ENCODE measurements around the gene KAT2B.

KAT2B gene

GRCh38 chr3:20056725-20057611 is 16.7 kb downstream of the KAT2B start:
- no peaks in the 10 kb centered on the region for H3K36me3 ChIP-seq (ENCODE audit: insufficient read depth, low read length)
- H3K4me3 ChIP-seq, result no peak overlapping the region
- H3K9ac ChIP-seq (ENCODE audit: insufficient read length), result no peak overlapping the region
- H3K27ac ChIP-seq, result no peak overlapping the region
- no peaks in the 10 kb centered on the region for H3K9me3 ChIP-seq (ENCODE audit: low read depth, low read length)
- TF ChIP-seq POLR2AphosphoS5 (IDR thresholded peaks at IDR 0.05; ENCODE audit: borderline replicate concordance, low read depth, low read length) (no peak), FOXP2 (optimal IDR thresholded peaks at IDR 0.05; ENCODE audit: control extremely low read depth, extremely low read length, insufficient read depth) (no peak), EZH2 (IDR thresholded peaks at IDR 0.05) (no peak)
- DNase-seq (ENCODE audit: low read depth, low spot score), result no peak

GRCh38 chr3:20057612-20058180 is 17.4 kb downstream of the KAT2B start:
- H3K9me3 ChIP-seq (ENCODE audit: low read depth, low read length), result no peaks in the 10 kb centered on the region
- no peak overlapping the region for H3K9ac ChIP-seq (ENCODE audit: insufficient read length)
- H3K4me3 ChIP-seq, result no peak overlapping the region
- no peaks in the 10 kb centered on the region for H3K36me3 ChIP-seq (ENCODE audit: insufficient read depth, low read length)
- H3K27ac ChIP-seq, result no peak overlapping the region
- DNase-seq (ENCODE audit: low read depth, low spot score), result no peak
- TF ChIP-seq EZH2 (IDR thresholded peaks at IDR 0.05), result no peak
- TF ChIP-seq POLR2AphosphoS5 (IDR thresholded peaks at IDR 0.05; ENCODE audit: borderline replicate concordance, low read depth, low read length), result no peak
- no peak for TF ChIP-seq FOXP2 (optimal IDR thresholded peaks at IDR 0.05; ENCODE audit: control extremely low read depth, extremely low read length, insufficient read depth)

GRCh38 chr3:20059929-20060328 is 19.7 kb downstream of the KAT2B start:
- DNase-seq (ENCODE audit: low read depth, low spot score), result no peak
- Histone ChIP-seq H3K4me3 (no peak overlapping the region), H3K9ac (ENCODE audit: insufficient read length) (no peak overlapping the region), H3K36me3 (ENCODE audit: insufficient read depth, low read length) (no peaks in the 10 kb centered on the region), H3K27ac (no peak overlapping the region), H3K9me3 (ENCODE audit: low read depth, low read length) (no peaks in the 10 kb centered on the region)
- TF ChIP-seq FOXP2 (optimal IDR thresholded peaks at IDR 0.05; ENCODE audit: control extremely low read depth, extremely low read length, insufficient read depth) (no peak), POLR2AphosphoS5 (IDR thresholded peaks at IDR 0.05; ENCODE audit: borderline replicate concordance, low read depth, low read length) (no peak), EZH2 (IDR thresholded peaks at IDR 0.05) (no peak)

GRCh38 chr3:20060974-20061685 is 20.9 kb downstream of the KAT2B start:
- no peak overlapping the region for H3K4me3 ChIP-seq
- H3K9me3 ChIP-seq (ENCODE audit: low read depth, low read length), result no peaks in the 10 kb centered on the region
- no peak overlapping the region for H3K9ac ChIP-seq (ENCODE audit: insufficient read length)
- no peaks in the 10 kb centered on the region for H3K36me3 ChIP-seq (ENCODE audit: insufficient read depth, low read length)
- no peak for DNase-seq (ENCODE audit: low read depth, low spot score)
- TF ChIP-seq FOXP2 (optimal IDR thresholded peaks at IDR 0.05; ENCODE audit: control extremely low read depth, extremely low read length, insufficient read depth) (no peak), POLR2AphosphoS5 (IDR thresholded peaks at IDR 0.05; ENCODE audit: borderline replicate concordance, low read depth, low read length) (no peak), EZH2 (IDR thresholded peaks at IDR 0.05) (no peak)
- no peak overlapping the region for H3K27ac ChIP-seq

GRCh38 chr3:20062996-20063395 is 22.8 kb downstream of the KAT2B start:
- H3K9me3 ChIP-seq (ENCODE audit: low read depth, low read length), result no peaks in the 10 kb centered on the region
- H3K9ac ChIP-seq (ENCODE audit: insufficient read length), result no peak overlapping the region
- H3K27ac ChIP-seq, result no peak overlapping the region
- no peak overlapping the region for H3K4me3 ChIP-seq
- no peak for TF ChIP-seq POLR2AphosphoS5 (IDR thresholded peaks at IDR 0.05; ENCODE audit: borderline replicate concordance, low read depth, low read length)
- no peak for TF ChIP-seq EZH2 (IDR thresholded peaks at IDR 0.05)
- no peak for TF ChIP-seq FOXP2 (optimal IDR thresholded peaks at IDR 0.05; ENCODE audit: control extremely low read depth, extremely low read length, insufficient read depth)
- no peak for DNase-seq (ENCODE audit: low read depth, low spot score)
- no peaks in the 10 kb centered on the region for H3K36me3 ChIP-seq (ENCODE audit: insufficient read depth, low read length)

- no peak for DNase-seq (ENCODE audit: low read depth, low spot score)
- no peaks in the 10 kb centered on the region for H3K36me3 ChIP-seq (ENCODE audit: insufficient read depth, low read length)
- TF ChIP-seq POLR2AphosphoS5 (IDR thresholded peaks at IDR 0.05; ENCODE audit: borderline replicate concordance, low read depth, low read length) (no peak), EZH2 (IDR thresholded peaks at IDR 0.05) (no peak), FOXP2 (optimal IDR thresholded peaks at IDR 0.05; ENCODE audit: control extremely low read depth, extremely low read length, insufficient read depth) (no peak)
- no peak overlapping the region for H3K4me3 ChIP-seq
- no peak overlapping the region for H3K9ac ChIP-seq (ENCODE audit: insufficient read length)
- no peaks in the 10 kb centered on the region for H3K9me3 ChIP-seq (ENCODE audit: low read depth, low read length)
- no peak overlapping the region for H3K27ac ChIP-seq
These were observed 24.1 kb downstream of the KAT2B start for GRCh38 chr3:20064387-20064786.

- H3K9ac ChIP-seq (ENCODE audit: insufficient read length), result no peak overlapping the region
- DNase-seq (ENCODE audit: low read depth, low spot score), result no peak
- no peak overlapping the region for H3K4me3 ChIP-seq
- H3K9me3 ChIP-seq (ENCODE audit: low read depth, low read length), result no peaks in the 10 kb centered on the region
- no peaks in the 10 kb centered on the region for H3K36me3 ChIP-seq (ENCODE audit: insufficient read depth, low read length)
- no peak overlapping the region for H3K27ac ChIP-seq
- TF ChIP-seq POLR2AphosphoS5 (IDR thresholded peaks at IDR 0.05; ENCODE audit: borderline replicate concordance, low read depth, low read length), result no peak
- no peak for TF ChIP-seq EZH2 (IDR thresholded peaks at IDR 0.05)
- TF ChIP-seq FOXP2 (optimal IDR thresholded peaks at IDR 0.05; ENCODE audit: control extremely low read depth, extremely low read length, insufficient read depth), result no peak
These were observed 24.7 kb downstream of the KAT2B start for GRCh38 chr3:20064796-20065564.

Measured in SK-N-MC (cell line).